ENCODE measurements around the gene BUD23. TPM values are rescaled to one million over a fixed set of nuclear protein-coding genes. Genes with fewer than 3 reads are reported as not detected.

BUD23 gene
- total and polyA plus RNA-seq, 2 experiments from 2014 or later: 36.2 to 98.5 TPM

- no peaks in the 10 kb centered on the region for H3K27me3 ChIP-seq (replicated peaks; ENCODE audit: insufficient read depth)
Measured at GRCh38 chr7:73682745-73683055, 697 bp upstream of the BUD23 start.

GRCh38 chr7:73683788-73684693, 644 bp downstream of the BUD23 start:
- peaks cover 8% of the 10 kb centered on the region; the same call in 1 of the 2 replicates for H3K36me3 ChIP-seq (ENCODE audit: low read depth)
- H2AFZ ChIP-seq: peak overlapping the region; percentile 99
- WGBS, 2 experiments (ENCODE audit: low coverage in 1 of 2, low lambda C conversion rate in 2 of 2, missing lambda C conversion rate in 2 of 2): 12% methylated on average over 51 to 58 of the region's 58 CpGs
- H3F3A ChIP-seq (ENCODE audit: insufficient read depth): no peaks in the 10 kb centered on the region
- TF ChIP-seq EZH2 (IDR thresholded peaks at IDR 0.05; ENCODE audit: insufficient read depth, poor library complexity, severe bottlenecking) (no peak), EZH2phosphoT487 (IDR thresholded peaks at IDR 0.05; ENCODE audit: insufficient read depth, low read depth) (no peak)
- in situ Hi-C loops (cut with MboI): no loop called here
- peak overlapping the region; percentile 99 for H3K4me2 ChIP-seq (ENCODE audit: unreplicated experiment)
- DNase-seq: peak; percentile 51
- H3K4me1 ChIP-seq (ENCODE audit: insufficient read depth): peaks cover 12% of the 10 kb centered on the region
- H3K4me3 ChIP-seq: peak overlapping the region; percentile 100
- peak overlapping the region; percentile 92 for H3K9ac ChIP-seq
- H3K9me2 ChIP-seq (ENCODE audit: insufficient read depth): no peaks in the 10 kb centered on the region
- H3K27ac ChIP-seq: peak overlapping the region; percentile 71
- H3K79me2 ChIP-seq (ENCODE audit: insufficient read depth): peaks cover 83% of the 10 kb centered on the region
- no peaks in the 10 kb centered on the region for H3K27me3 ChIP-seq (replicated peaks; ENCODE audit: insufficient read depth)
- H3K9me3 ChIP-seq (ENCODE audit: low read depth): no peaks in the 10 kb centered on the region
- no peaks in the 10 kb centered on the region; the same call in 1 of the 2 replicates for H4K20me1 ChIP-seq (ENCODE audit: insufficient read depth)

More at GRCh38 chr7:73682745-73683055, 697 bp upstream of the BUD23 start:
- Histone ChIP-seq H3K4me1 (ENCODE audit: insufficient read depth) (peaks cover 12% of the 10 kb centered on the region), H3K4me2 (ENCODE audit: unreplicated experiment) (peak overlapping the region; percentile 95), H3K36me3 (ENCODE audit: low read depth) (no peaks in the 10 kb centered on the region; the same call in 1 of the 2 replicates), H3K9ac (peak overlapping the region; percentile 92), H3F3A (ENCODE audit: insufficient read depth) (no peaks in the 10 kb centered on the region), H3K4me3 (peak overlapping the region; percentile 100), H3K27ac (peak overlapping the region; percentile 86), H4K20me1 (ENCODE audit: insufficient read depth) (no peaks in the 10 kb centered on the region; the same call in 1 of the 2 replicates), H2AFZ (peak overlapping the region; percentile 78), H3K9me3 (ENCODE audit: low read depth) (no peaks in the 10 kb centered on the region), H3K79me2 (ENCODE audit: insufficient read depth) (peaks cover 86% of the 10 kb centered on the region), H3K9me2 (ENCODE audit: insufficient read depth) (no peaks in the 10 kb centered on the region)
- in situ Hi-C loops (cut with MboI): no loop called here
- no peak for TF ChIP-seq EZH2phosphoT487 (IDR thresholded peaks at IDR 0.05; ENCODE audit: insufficient read depth, low read depth)
- no peak for TF ChIP-seq EZH2 (IDR thresholded peaks at IDR 0.05; ENCODE audit: insufficient read depth, poor library complexity, severe bottlenecking)
- DNase-seq: no peak
- 1% methylated on average over 33 of the region's 33 CpGs for WGBS, 2 experiments (ENCODE audit: low coverage in 1 of 2, low lambda C conversion rate in 2 of 2, missing lambda C conversion rate in 2 of 2)

GRCh38 chr7:73685311-73685710, 1.9 kb downstream of the BUD23 start:
- DNase-seq: no peak
- Histone ChIP-seq H3K4me2 (ENCODE audit: unreplicated experiment) (no peak overlapping the region), H3K79me2 (ENCODE audit: insufficient read depth) (peaks cover 70% of the 10 kb centered on the region), H3K9me3 (ENCODE audit: low read depth) (no peaks in the 10 kb centered on the region), H3K4me1 (ENCODE audit: insufficient read depth) (peaks cover 12% of the 10 kb centered on the region), H3F3A (ENCODE audit: insufficient read depth) (no peaks in the 10 kb centered on the region), H2AFZ (no peak overlapping the region), H3K36me3 (ENCODE audit: low read depth) (peaks cover 8% of the 10 kb centered on the region; the same call in 1 of the 2 replicates), H3K27me3 (replicated peaks; ENCODE audit: insufficient read depth) (no peaks in the 10 kb centered on the region), H3K27ac (no peak overlapping the region), H3K9ac (no peak overlapping the region), H3K9me2 (ENCODE audit: insufficient read depth) (no peaks in the 10 kb centered on the region), H4K20me1 (ENCODE audit: insufficient read depth) (no peaks in the 10 kb centered on the region), H3K4me3 (no peak overlapping the region)
- no peak for TF ChIP-seq EZH2 (IDR thresholded peaks at IDR 0.05; ENCODE audit: insufficient read depth, poor library complexity, severe bottlenecking)
- no peak for TF ChIP-seq EZH2phosphoT487 (IDR thresholded peaks at IDR 0.05; ENCODE audit: insufficient read depth, low read depth)
- in situ Hi-C loops (cut with MboI): no loop called here
- 95 to 96% methylated on average over 18 of the region's 18 CpGs for WGBS, 2 experiments (ENCODE audit: low coverage in 1 of 2, low lambda C conversion rate in 2 of 2, missing lambda C conversion rate in 2 of 2)

GRCh38 chr7:73688288-73688687, 4.9 kb downstream of the BUD23 start:
- in situ Hi-C loops (cut with MboI): no loop called here
- no peaks in the 10 kb centered on the region for H3F3A ChIP-seq (ENCODE audit: insufficient read depth)
- TF ChIP-seq EZH2 (IDR thresholded peaks at IDR 0.05; ENCODE audit: insufficient read depth, poor library complexity, severe bottlenecking): no peak
- no peak for TF ChIP-seq EZH2phosphoT487 (IDR thresholded peaks at IDR 0.05; ENCODE audit: insufficient read depth, low read depth)
- no peaks in the 10 kb centered on the region for H3K9me2 ChIP-seq (ENCODE audit: insufficient read depth)
- H3K9ac ChIP-seq: no peak overlapping the region
- no peaks in the 10 kb centered on the region for H3K27me3 ChIP-seq (replicated peaks; ENCODE audit: insufficient read depth)
- 90 to 92% methylated on average over 8 of the region's 8 CpGs for WGBS, 2 experiments (ENCODE audit: low coverage in 1 of 2, low lambda C conversion rate in 2 of 2, missing lambda C conversion rate in 2 of 2)
- peaks cover 43% of the 10 kb centered on the region for H3K79me2 ChIP-seq (ENCODE audit: insufficient read depth)
- H3K27ac ChIP-seq: no peak overlapping the region
- no peak overlapping the region for H3K4me3 ChIP-seq
- no peak overlapping the region for H3K4me2 ChIP-seq (ENCODE audit: unreplicated experiment)
- DNase-seq: no peak
- no peak overlapping the region for H2AFZ ChIP-seq
- no peaks in the 10 kb centered on the region for H3K4me1 ChIP-seq (ENCODE audit: insufficient read depth)
- H3K9me3 ChIP-seq (ENCODE audit: low read depth): no peaks in the 10 kb centered on the region
- H4K20me1 ChIP-seq (ENCODE audit: insufficient read depth): no peaks in the 10 kb centered on the region
- peaks cover 13% of the 10 kb centered on the region; the same call in 1 of the 2 replicates for H3K36me3 ChIP-seq (ENCODE audit: low read depth)

Data from GM23248 (cell line).